GM12878 (cell line): ENCODE results near the gene PMPCA.

Experiments
- CBX5 ChIP-seq: sonication (generic); IDR thresholded peaks from 2 replicates; pipeline ENCODE4 v1.6.1; 2016; ENCODE audit warnings: low read depth, moderate library complexity, mild to moderate bottlenecking, inconsistent platforms
- EP300 ChIP-seq, 2 experiments: fragments of 150-350 bp in 1 of 2; IDR thresholded peaks; 2 replicates each; pipeline ENCODE4 v1.6.1; 2011 to 2012; ENCODE audit warnings: low read depth in 2 of 2, low read length in 2 of 2, borderline replicate concordance in 1 of 2, improper control_type of control experiment in 1 of 2, inconsistent platforms in 1 of 2; ENCODE audit not compliant: control insufficient read depth in 1 of 2
- EZH2 ChIP-seq: IDR thresholded peaks from 2 replicates; pipeline ENCODE4 v1.6.1; 2012; ENCODE audit warnings: low read depth, mild to moderate bottlenecking, control low read depth, inconsistent platforms, low read length, borderline replicate concordance; ENCODE audit not compliant: control insufficient read depth
- HCFC1 ChIP-seq: fragments of 150-350 bp; IDR thresholded peaks from 2 replicates; pipeline ENCODE4 v1.6.1; 2014; ENCODE audit warnings: low read length
- POU2F2 ChIP-seq: IDR thresholded peaks from 3 replicates; pipeline ENCODE4 v1.6.1; 2011; ENCODE audit warnings: low read depth, mild to moderate bottlenecking, low read length, borderline replicate concordance
- RFX5 ChIP-seq: IDR thresholded peaks from 2 replicates; pipeline ENCODE4 v1.6.1; 2011; ENCODE audit warnings: low read depth, low read length, improper control_type of control experiment
- TF ChIP-seq, protein P1 (sequence below): IDR thresholded peaks from 2 replicates; pipeline ENCODE4 v1.6.1; 2012; ENCODE audit warnings: low read depth, low read length, improper control_type of control experiment
- TF ChIP-seq, protein P2 (sequence below), 3 experiments: IDR thresholded peaks in 2 of 3; conservative IDR thresholded peaks in 1 of 3; 2 replicates each; pipeline ENCODE4 v1.5.1; 2011; ENCODE audit warnings: low read depth in 3 of 3, low read length in 3 of 3, mild to moderate bottlenecking in 3 of 3, control low read depth in 2 of 3, moderate library complexity in 2 of 3, inconsistent platforms in 1 of 3, mixed read lengths in 1 of 3; ENCODE audit not compliant: control insufficient read depth in 2 of 3, insufficient read depth in 1 of 3; ENCODE audit errors: extremely low read depth in 1 of 3

DNA sequence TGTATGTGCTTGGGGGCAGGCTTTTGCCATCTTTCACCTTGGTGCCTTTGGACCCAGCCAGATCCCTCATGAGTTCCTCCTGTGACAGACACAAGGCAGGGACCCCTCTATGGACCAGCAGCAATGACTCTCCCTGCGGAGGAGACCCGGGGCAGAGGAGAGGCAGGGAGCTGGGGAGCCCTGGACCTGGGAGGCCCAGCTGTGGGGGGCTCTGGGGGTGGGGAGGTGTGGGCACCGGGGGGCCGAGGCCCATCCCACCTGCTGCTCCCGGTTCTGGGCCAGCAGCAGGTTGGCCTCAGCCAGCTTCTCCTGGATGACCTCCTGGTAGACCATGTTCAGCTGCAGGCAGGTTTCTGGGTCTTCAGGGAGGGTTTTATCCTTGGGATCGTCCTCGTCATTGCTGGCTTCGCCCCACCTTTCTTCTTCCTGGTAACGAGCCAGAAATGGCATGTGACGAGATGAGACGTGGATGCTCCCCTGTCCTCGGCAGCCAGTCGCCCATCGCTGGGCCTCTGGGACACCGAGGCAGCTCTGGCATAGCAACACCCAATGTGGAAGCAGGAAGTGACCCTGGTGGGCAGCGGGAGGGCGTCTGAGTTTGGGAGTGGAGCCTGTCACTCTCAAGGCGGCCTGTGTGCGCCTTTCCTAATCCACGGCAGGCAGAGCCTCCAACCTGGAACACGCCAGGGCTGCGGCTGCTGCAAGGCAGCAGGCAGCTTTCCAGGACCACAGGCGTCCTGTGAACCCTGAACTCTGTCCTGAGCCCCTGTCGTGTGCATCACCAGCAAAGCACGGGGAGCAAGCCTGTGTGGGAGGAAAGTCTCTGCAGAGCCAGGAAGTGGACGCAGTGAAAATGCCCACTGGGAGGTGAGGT lies 14.9 kb upstream of the PMPCA start:
- TF ChIP-seq RFX5 (no peak), EZH2 (no peak), CBX5 (no peak), HCFC1 (no peak), POU2F2 (no peak), EP300 (IDR thresholded peaks at IDR 0.05; ENCODE audit: borderline replicate concordance in 1 of 2, control insufficient read depth in 1 of 2, low read depth in 2 of 2, low read length in 2 of 2) (no peak)
- TF ChIP-seq, protein P1, sequence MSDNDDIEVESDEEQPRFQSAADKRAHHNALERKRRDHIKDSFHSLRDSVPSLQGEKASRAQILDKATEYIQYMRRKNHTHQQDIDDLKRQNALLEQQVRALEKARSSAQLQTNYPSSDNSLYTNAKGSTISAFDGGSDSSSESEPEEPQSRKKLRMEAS = no peak
- TF ChIP-seq, protein P2, sequence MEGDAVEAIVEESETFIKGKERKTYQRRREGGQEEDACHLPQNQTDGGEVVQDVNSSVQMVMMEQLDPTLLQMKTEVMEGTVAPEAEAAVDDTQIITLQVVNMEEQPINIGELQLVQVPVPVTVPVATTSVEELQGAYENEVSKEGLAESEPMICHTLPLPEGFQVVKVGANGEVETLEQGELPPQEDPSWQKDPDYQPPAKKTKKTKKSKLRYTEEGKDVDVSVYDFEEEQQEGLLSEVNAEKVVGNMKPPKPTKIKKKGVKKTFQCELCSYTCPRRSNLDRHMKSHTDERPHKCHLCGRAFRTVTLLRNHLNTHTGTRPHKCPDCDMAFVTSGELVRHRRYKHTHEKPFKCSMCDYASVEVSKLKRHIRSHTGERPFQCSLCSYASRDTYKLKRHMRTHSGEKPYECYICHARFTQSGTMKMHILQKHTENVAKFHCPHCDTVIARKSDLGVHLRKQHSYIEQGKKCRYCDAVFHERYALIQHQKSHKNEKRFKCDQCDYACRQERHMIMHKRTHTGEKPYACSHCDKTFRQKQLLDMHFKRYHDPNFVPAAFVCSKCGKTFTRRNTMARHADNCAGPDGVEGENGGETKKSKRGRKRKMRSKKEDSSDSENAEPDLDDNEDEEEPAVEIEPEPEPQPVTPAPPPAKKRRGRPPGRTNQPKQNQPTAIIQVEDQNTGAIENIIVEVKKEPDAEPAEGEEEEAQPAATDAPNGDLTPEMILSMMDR (IDR thresholded peaks at IDR 0.05 in 2 of 3, conservative IDR thresholded peaks at IDR 0.05 in 1 of 3; ENCODE audit: control insufficient read depth in 2 of 3, extremely low read depth in 1 of 3, insufficient read depth in 1 of 3, low read depth in 3 of 3, low read length in 3 of 3) = no peak
